ENCODE results near the gene RASSF9.

The RASSF9 gene

GRCh38 chr12:85836197-85837090 lies at the start of gene RASSF9:
Gene RASSF9, minus strand, starts transcription at chr12:85836409. Its CDS starts 208 bp downstream, at chr12:85836201.
- peak; percentile 71 for DNase-seq (ENCODE audit: low spot score)

DNA sequence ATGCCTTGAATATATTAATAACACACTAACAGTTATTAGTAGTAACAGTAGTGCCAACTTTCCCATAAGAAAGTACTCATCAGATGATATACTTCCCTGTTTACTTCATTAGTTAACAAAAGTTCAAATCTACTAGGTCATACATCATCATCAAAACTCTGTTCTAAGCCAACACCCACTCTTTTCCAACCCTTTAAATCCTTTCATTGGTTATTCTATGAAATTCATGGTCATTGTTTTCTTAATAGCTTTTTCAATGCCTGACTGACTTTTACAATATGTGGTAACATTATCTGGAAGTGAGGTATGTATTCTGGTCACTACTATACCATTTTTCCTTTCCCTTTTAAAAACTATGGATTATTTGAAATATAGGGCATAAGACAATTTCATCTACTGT lies 47.6 kb upstream of the RASSF9 start:
- no peak for DNase-seq (ENCODE audit: low spot score)

DNA sequence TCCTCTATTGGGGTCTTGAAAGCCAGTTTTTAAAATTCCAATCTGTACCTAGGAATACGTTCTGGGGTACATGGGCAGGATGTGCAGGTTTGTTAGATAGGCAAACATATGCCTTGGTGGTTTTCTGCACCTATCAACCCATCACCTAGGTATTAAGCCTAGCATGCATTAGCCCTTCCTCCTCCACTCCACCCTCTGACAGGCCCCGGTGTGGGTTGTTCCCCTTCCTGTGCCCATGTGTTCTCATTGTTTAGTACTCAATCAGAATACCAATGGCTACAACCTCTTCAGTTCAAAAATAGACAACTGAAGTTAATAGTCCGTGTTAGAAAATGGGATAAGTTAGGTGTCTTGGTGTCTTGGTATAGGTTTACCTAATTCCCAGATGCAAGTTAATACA lies 41.2 kb upstream of the RASSF9 start:
- no peak for DNase-seq (ENCODE audit: low spot score)

DNA sequence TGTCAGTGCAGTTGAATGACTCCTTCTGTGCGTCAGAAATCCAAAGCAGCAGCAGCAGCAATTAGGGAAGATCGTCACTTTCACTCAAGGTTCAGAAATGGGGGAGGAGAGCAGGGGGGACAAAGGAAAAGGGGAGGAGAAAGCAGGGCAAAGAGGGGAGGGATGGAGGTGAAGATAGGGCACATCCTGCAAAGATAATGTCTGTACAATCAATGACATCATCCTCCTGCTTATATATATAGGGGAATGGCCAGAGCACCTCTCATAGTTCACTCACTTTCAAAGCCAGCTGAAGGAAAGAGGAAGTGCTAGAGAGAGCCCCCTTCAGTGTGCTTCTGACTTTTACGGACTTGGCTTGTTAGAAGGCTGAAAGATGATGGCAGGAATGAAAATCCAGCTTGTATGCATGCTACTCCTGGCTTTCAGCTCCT lies 37.8 kb upstream of the RASSF9 start, which contains the start of gene NTS:
Gene NTS, plus strand, starts transcription at position 265 of the 431 bp plus-strand sequence. Its CDS starts 109 bp downstream, at position 374.
- no peak for DNase-seq (ENCODE audit: low spot score)

- peak; percentile 68 for DNase-seq (ENCODE audit: low spot score)
These were observed 36.4 kb upstream of the RASSF9 start for GRCh38 chr12:85872497-85873091.

DNA sequence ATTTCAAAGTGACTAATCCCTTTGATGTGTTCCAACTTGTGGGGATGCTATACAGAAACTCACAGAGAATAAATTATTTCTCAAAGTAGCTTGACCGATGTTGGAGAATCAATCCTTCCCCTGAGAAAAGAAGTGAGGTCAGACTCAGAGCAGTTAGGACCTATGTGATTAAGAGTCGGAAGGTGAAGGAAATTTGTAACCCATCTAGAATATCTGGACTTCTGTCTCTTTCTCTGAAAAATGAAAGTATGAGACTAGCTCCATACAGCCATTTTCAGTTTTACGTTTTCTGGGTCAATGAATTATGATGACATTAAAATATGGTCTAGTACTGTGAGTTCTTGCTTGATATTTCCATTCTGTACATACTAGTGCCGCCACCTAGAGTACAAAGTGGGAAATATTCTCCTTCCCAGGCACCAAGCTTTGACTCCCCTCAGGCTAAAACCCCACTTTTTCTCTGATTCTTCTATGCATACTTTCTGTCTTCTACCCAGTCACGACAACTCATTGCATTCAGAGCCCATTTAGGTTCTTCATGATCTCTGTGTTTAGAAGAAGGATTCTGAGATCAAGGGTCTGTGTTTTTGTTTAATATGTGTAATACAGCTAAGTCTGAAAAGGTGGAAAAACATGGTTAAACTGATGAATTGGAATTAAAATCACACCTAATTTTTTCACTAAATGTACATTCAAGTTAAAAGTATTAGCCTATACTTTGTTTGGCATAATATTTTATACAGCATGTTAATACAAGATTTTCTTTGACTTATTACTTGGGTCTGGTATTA lies 31.0 kb upstream of the RASSF9 start:
- DNase-seq (ENCODE audit: low spot score), result peak; percentile 55

DNA sequence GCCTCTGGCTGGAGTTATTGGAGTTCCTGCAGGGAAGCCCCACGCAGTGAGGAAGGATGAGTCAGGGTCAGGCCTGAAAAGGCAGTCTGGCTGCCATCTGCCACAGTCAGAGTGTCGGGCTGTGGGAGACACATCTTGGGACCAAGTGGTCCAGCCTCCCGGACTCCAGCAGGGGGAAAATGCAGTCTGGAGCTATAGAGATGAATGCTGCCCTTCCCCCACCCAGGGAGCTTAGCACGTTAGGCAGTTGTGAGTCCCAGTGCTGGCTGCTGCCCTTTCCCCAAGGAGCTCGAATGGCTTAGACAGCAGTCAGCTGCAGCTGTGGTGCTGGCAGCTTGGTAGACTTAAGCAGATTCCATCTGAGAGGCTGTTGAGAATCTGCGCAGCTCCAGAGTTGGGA lies 29.7 kb upstream of the RASSF9 start:
- peak; percentile 24 for DNase-seq (ENCODE audit: low spot score)

GRCh38 chr12:85856966-85857365 lies 20.8 kb upstream of the RASSF9 start:
- no peak for DNase-seq (ENCODE audit: low spot score)

DNA sequence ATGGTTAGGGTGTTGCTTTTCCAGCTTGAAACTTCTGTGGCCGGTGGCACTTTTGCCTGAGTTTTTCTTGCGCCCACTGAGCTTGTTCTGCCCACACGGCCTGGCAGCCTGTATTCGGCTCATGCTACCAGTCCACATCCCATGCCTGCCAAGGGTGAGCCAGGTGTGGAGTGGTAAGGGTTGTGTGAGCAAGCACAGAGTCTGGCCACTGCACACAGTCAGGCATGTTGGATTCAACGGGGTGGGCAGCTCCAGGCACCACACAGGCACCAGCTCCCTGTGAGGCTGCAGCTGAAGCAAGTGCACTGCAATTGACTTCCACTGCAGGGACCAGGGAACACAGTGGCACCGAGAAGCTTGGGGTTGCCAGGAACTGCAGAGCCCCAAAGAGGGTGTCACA lies 19.1 kb upstream of the RASSF9 start:
- DNase-seq (ENCODE audit: low spot score), result no peak

DNA sequence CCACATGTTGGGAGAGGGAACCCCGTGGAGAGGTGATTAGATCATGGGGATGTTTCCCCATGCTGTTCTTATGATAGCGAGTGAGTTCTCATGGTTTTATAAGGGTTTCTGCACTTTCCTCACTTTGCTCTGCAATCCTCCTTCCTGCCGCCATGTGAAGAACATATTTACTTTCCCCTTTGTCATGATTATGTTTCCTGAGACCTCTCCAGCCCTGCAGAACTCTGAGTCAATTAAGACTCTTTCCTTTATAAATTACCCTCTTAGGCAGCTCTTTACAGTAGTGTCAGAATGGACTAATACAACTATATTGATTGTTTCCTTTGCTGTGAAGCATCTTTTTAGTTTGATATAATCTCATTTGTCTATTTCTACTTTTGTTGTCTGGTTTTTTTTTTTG lies 13.1 kb upstream of the RASSF9 start:
- no peak for DNase-seq (ENCODE audit: low spot score)

- DNase-seq (ENCODE audit: low spot score), result no peak
These were observed 7.5 kb upstream of the RASSF9 start for GRCh38 chr12:85843606-85844310.

DNA sequence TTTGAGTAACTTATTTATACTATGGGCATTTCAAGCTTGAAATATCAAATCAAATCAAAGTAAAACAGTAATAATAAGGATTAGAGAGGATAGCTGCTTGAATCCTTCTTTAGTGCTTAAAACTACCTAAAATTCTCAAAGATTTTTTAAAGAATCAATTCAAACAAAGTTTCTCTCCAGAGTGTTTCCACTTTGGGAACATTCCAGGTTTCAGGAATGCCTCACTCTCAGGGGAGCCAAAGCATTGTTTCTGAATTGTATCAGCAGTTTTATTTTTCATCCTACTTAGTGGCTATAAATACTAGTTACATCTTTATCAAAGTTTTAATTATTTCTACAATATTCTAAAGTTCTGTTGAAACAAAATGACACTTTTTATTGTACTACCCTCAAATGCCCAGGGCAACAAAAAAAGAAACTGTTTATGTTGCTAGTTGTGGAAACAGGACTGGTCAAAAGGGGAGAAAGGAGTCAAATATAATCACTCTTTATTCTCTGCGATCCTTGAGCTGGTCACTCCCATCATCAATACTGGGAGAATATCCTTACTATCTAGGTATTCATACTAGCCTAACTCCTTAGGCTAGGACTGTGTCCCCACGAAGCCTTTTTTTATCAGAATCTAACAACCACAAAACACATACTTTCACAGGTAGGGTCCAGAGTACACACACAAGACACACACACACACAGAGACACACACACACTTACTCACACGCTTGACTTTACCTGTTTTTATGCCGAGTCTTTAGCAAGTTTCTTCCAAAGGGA lies 598 bp downstream of the RASSF9 start:
- DNase-seq (ENCODE audit: low spot score), result no peak

DNA sequence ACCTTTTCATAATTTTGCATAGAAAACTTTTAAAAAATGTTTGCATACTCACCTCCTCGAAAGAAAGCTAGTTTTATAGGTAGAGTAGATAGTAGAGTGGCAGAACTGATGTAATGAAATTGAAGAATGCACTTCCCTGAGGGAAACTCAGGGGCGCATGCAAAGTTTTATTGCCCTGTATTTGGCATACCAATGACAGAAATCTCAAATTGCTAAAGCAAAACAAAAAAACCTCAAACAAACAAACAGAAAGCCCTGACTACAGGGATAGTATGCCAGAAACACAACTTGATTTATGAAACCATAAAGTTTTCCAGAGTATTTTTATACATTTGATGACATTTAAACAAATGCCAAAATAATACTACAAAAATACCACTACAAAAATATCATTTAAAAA lies 1.8 kb downstream of the RASSF9 start:
- DNase-seq (ENCODE audit: low spot score), result no peak

DNA sequence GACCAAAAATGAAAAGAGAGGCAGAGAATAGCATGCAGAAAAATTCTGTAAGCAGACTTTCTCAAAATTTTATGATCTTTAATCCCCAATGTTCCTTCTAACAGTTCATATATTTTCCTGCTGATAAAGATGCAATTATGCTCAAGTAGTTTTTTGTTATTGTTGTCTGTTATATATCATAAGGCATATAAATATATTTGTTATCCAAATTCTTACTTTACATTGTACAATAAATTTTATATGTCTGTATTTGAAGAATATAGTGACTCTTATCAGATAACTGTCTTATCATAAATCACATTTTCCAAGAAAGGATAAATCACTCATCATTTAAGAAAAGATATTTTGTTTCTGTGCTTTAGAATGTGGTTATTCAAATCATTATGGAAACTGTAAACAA lies 2.6 kb downstream of the RASSF9 start:
- DNase-seq (ENCODE audit: low spot score), result no peak

DNA sequence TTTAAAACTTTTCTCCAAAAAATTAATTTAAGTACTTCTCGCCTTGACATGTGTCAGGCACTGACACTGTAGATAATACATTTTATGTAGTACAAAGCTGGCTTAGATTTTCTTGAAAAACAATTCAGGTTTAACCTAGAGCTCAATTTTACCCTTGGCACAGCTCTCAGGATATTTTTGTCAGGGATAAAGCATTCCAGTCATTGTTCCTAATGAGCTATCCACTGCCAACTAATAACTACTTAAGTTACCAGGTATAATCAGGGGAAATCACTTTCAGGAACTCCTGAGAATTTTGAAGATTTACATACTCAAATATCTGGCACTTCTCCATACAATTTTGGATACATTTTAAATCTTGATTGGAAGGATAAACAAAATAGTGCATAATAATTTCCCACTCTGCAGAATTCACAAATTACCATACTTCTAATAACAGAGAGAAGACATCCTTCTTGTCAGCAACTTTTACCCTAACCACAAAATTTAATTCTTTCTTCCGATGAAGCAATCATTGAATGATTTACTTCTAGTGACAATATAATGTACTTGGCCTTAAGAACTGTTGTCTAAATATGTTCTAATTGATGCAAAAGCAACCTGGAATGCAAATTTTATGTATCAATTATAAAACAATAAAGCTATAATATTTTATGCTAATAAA lies 4.8 kb downstream of the RASSF9 start:
- DNase-seq (ENCODE audit: low spot score), result no peak

DNA sequence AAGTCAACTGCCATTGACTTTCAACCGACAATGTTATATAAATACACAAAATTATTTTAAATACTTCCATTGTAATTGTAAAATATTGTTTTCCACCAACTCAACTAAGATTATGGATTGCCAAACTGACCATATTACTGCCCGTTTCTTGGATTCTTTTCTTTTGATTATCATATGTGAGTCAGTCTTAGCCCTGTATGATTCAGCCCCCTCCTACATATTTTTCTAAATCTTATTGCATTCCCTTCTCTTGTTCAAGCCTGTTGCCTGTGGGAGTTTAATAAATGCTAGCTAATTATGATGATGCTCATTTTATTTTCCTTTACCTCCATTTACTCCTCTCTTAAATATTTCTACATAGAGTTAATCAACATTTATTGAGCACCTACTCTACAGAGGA lies 6.8 kb downstream of the RASSF9 start:
- DNase-seq (ENCODE audit: low spot score), result no peak

DNA sequence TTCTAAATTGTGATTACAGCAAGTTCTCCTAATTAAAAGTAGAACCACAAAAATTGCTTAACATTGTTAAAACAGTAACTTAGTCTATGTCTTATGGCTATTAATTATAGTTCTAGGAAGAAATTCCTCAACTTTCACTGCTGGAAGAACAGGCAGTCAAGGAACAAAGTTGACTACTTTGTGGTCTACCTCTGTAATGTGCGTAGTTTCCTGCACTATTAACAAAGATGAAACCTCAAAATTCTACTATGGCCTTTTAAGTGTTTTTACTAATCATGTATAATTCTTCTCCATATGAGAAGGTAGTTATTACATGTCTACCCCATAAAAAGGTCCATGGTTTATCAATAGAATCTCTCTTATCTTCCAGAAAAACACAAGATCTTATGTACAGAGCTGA lies 7.6 kb downstream of the RASSF9 start:
- no peak for DNase-seq (ENCODE audit: low spot score)

DNA sequence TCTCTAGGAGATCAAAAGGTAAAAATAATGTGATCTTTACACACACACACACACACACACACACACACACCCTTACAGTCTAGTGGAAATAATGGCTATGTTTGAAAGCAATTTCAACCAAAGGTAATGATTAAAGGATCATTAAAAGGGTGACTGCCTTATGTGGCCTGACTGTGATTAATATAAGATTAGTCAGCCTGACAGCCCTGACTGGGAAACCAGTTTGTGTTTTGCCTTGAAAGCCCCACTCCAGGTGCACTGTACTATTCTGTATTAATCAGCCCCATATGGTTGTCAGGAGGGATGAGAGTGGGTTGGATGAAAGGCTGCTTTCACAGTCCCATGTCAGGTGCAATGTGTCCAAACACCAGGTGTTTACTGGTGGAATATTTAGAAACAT lies 10.5 kb downstream of the RASSF9 start:
- peak; percentile 92 for DNase-seq (ENCODE audit: low spot score)

- peak; percentile 53 for DNase-seq (ENCODE audit: low spot score)
These were observed 12.6 kb downstream of the RASSF9 start for GRCh38 chr12:85823436-85824180.

- DNase-seq (ENCODE audit: low spot score), result peak; percentile 13
These were observed 14.4 kb downstream of the RASSF9 start for GRCh38 chr12:85821759-85822158.
